Common myeloid progenitor, CD34-positive (primary cell): Measurements from ENCODE around the gene RAB31.
"Not testable (repeated sequence)": the region's sequence is repeated elsewhere in the genome, so short reads cannot be mapped to it uniquely, and the experiment has no call there.

Source experiments
- CTCF ChIA-PET: fragments of 350-600 bp; sonication (Branson Sonifier 250); formaldehyde crosslinking; loops from one replicate; lab custom pipeline; 2021; ENCODE audit warnings: antibody characterized with exemption; lab: Charles Lee
- POLR2A ChIA-PET: fragments of 350-600 bp; sonication (Branson Sonifier 250); formaldehyde crosslinking; loops from one replicate; lab custom pipeline; 2021; ENCODE audit warnings: antibody characterized with exemption; lab: Charles Lee
- DNase-seq, 3 donors: peaks; one replicate each; pipeline versions ENCODE4 v3.0.0 to v3.0.0-alpha.2; 2013
- H3K27ac ChIP-seq, 2 experiments: 1 replicate in 1 of 2; 2 replicates in 1 of 2; pipeline ENCODE4 v1.7.0; 2013; ENCODE audit warnings: inconsistent platforms in 2 of 2, low read length in 2 of 2, mild to moderate bottlenecking in 2 of 2, low read depth in 1 of 2, moderate library complexity in 1 of 2; ENCODE audit not compliant: severe bottlenecking in 2 of 2, insufficient read depth in 1 of 2, poor library complexity in 1 of 2
- H3K27me3 ChIP-seq, 5 experiments: replicated peaks in 2 of 5; 1 replicate in 3 of 5; 2 replicates in 2 of 5; pipeline versions ENCODE4 v1.6.1 to v1.7.0; 2013; ENCODE audit warnings: low read length in 4 of 5, mild to moderate bottlenecking in 2 of 5, moderate library complexity in 2 of 5, inconsistent platforms in 1 of 5; ENCODE audit not compliant: insufficient read depth in 5 of 5, control insufficient read depth in 4 of 5
- H3K36me3 ChIP-seq, 4 experiments: 1 replicate in 2 of 4; 2 replicates in 2 of 4; pipeline versions ENCODE4 v1.6.1 to v1.7.0; 2013; ENCODE audit warnings: low read length in 3 of 4, control low read depth in 1 of 4, mild to moderate bottlenecking in 1 of 4; ENCODE audit not compliant: control insufficient read depth in 4 of 4, insufficient read depth in 4 of 4
- H3K4me1 ChIP-seq, 4 experiments: 1 replicate in 3 of 4; 2 replicates in 1 of 4; pipeline versions ENCODE4 v1.6.1 to v1.7.1; 2013; ENCODE audit warnings: low read length in 3 of 4, mild to moderate bottlenecking in 3 of 4, control low read depth in 1 of 4, inconsistent platforms in 1 of 4, moderate library complexity in 1 of 4; ENCODE audit not compliant: control insufficient read depth in 4 of 4, insufficient read depth in 4 of 4; ENCODE audit errors: control extremely low read depth in 1 of 4
- H3K4me3 ChIP-seq, 7 experiments: 1 replicate in 4 of 7; 2 replicates in 3 of 7; pipeline versions ENCODE4 v1.5.1 to v1.7.0; 2013; ENCODE audit warnings: mild to moderate bottlenecking in 7 of 7, low read length in 6 of 7, moderate library complexity in 6 of 7, inconsistent platforms in 2 of 7, low read depth in 2 of 7, control low read depth in 1 of 7; ENCODE audit not compliant: insufficient read depth in 4 of 7, control insufficient read depth in 1 of 7; ENCODE audit errors: extremely low read depth in 1 of 7
- H3K9me3 ChIP-seq, 5 experiments: 1 replicate in 4 of 5; 2 replicates in 1 of 5; pipeline versions ENCODE4 v1.6.1 to v1.7.1; 2013; ENCODE audit warnings: low read length in 4 of 5, mild to moderate bottlenecking in 2 of 5, inconsistent platforms in 1 of 5, low read depth in 1 of 5, moderate library complexity in 1 of 5; ENCODE audit not compliant: control insufficient read depth in 4 of 5, insufficient read depth in 2 of 5; ENCODE audit errors: control extremely low read depth in 1 of 5
- WGBS: methylation state at CpG from one replicate; pipeline ENCODE4 v1.1.5; 2013; ENCODE audit not compliant: insufficient coverage; 5-methylcytosine and 5-hydroxymethylcytosine counted together

Gene RAB31

GRCh38 chr18:9894454-9895068 lies 186.5 kb downstream of the RAB31 start:
- CTCF ChIA-PET: interaction anchor here (1.1 kb wide), 1 partner anchor 10 kb away, joined by 3 read pairs; no protein-coding TSS in a partner anchor

GRCh38 chr18:9897129-9897528 lies 189.0 kb downstream of the RAB31 start:
- WGBS: 98% methylated on average over 5 of the region's 5 CpGs
- DNase-seq: no peak
- Histone ChIP-seq H3K27me3 (no peaks in the 10 kb centered on the region), H3K27ac (no peak overlapping the region), H3K4me1 (peaks cover 0 to 8% (median 0%) of the 10 kb centered on the region in 4 experiments), H3K4me3 (no peak overlapping the region), H3K9me3 (no peaks in the 10 kb centered on the region), H3K36me3 (no peaks in the 10 kb centered on the region)
- ChIA-PET CTCF (interaction anchor here (2.1 kb wide), 1 partner anchor 13 kb away, joined by 5 read pairs; no protein-coding TSS in a partner anchor), POLR2A (no interaction called here)

More at GRCh38 chr18:9894454-9895068, 186.5 kb downstream of the RAB31 start:
- Histone ChIP-seq H3K27ac (no peak overlapping the region), H3K4me3 (no peak overlapping the region), H3K9me3 (no peaks in the 10 kb centered on the region), H3K36me3 (no peaks in the 10 kb centered on the region), H3K27me3 (no peaks in the 10 kb centered on the region), H3K4me1 (peaks cover 0 to 8% (median 0%) of the 10 kb centered on the region in 4 experiments)
- WGBS: 100% methylated on average over 4 of the region's 6 CpGs
- POLR2A ChIA-PET: interaction anchor here (0.8 kb wide), 1 partner anchor 1510 kb away, joined by 3 read pairs; no protein-coding TSS in a partner anchor
- no peak for DNase-seq

GRCh38 chr18:9897787-9898291 lies 189.7 kb downstream of the RAB31 start:
- peak overlapping the region in 1 of 2 experiments; percentile 78 for H3K27ac ChIP-seq
- H3K4me1 ChIP-seq, POLR2A ChIA-PET, DNase-seq, H3K4me3 ChIP-seq, H3K27me3 ChIP-seq, H3K9me3 ChIP-seq, H3K36me3 ChIP-seq: not testable (repeated sequence)
- 96% methylated on average over 7 of the region's 10 CpGs for WGBS
- CTCF ChIA-PET: interaction anchor here (2.1 kb wide), 1 partner anchor 13 kb away, joined by 5 read pairs; no protein-coding TSS in a partner anchor

- H3K9me3 ChIP-seq: no peaks in the 10 kb centered on the region
- H3K4me3 ChIP-seq: no peak overlapping the region
- 98% methylated on average over 5 of the region's 11 CpGs for WGBS
- H3K36me3 ChIP-seq: no peaks in the 10 kb centered on the region
- H3K27me3 ChIP-seq: no peaks in the 10 kb centered on the region
- POLR2A ChIA-PET: no interaction called here
- peak in 2 of 3 donors; percentile 33 to 50 for DNase-seq
- H3K27ac ChIP-seq: peak overlapping the region in 1 of 2 experiments; percentile 78
- CTCF ChIA-PET: interaction anchor here (1.0 to 2.1 kb wide), 2 partner anchors 15 to 57 kb away, joined by 4 to 5 read pairs; no protein-coding TSS in a partner anchor
- H3K4me1 ChIP-seq: peaks cover 0 to 8% (median 0%) of the 10 kb centered on the region in 4 experiments
Observed at GRCh38 chr18:9898792-9899549, 190.9 kb downstream of the RAB31 start.

GRCh38 chr18:9899550-9899930 lies 191.4 kb downstream of the RAB31 start:
- H3K4me3 ChIP-seq, POLR2A ChIA-PET: not testable (repeated sequence)
- no CpG with 5 or more reads among the region's 1 CpG for WGBS

GRCh38 chr18:9900699-9901098 lies 192.6 kb downstream of the RAB31 start:
- H3K27me3 ChIP-seq: no peaks in the 10 kb centered on the region
- no peak overlapping the region for H3K4me3 ChIP-seq
- POLR2A ChIA-PET: no interaction called here
- WGBS: 100% methylated on average over 4 of the region's 7 CpGs
- CTCF ChIA-PET: no interaction called here
- H3K9me3 ChIP-seq: no peaks in the 10 kb centered on the region
- H3K27ac ChIP-seq: no peak overlapping the region
- DNase-seq: no peak
- H3K36me3 ChIP-seq: no peaks in the 10 kb centered on the region
- peaks cover 0 to 11% (median 0%) of the 10 kb centered on the region in 4 experiments for H3K4me1 ChIP-seq

More at GRCh38 chr18:9899550-9899930, 191.4 kb downstream of the RAB31 start:
- not testable (repeated sequence) for H3K36me3 ChIP-seq, H3K27me3 ChIP-seq, H3K4me1 ChIP-seq, H3K9me3 ChIP-seq, DNase-seq
- H3K27ac ChIP-seq: peak overlapping the region in 1 of 2 experiments; percentile 78
- CTCF ChIA-PET: interaction anchor here (1.0 kb wide), 1 partner anchor 58 kb away, joined by 4 read pairs; no protein-coding TSS in a partner anchor
